SK-N-SH treated with all-trans-retinoic acid at 6 μM for 48 hours (cell line): Measurements from ENCODE around the gene FIGLA.

ENCODE experiments used
- ATAC-seq: fragments of 200-7000 bp; cut with Tn5 transposase; 3 replicates; pipeline ENCODE4 v1.9.1; 2020; ENCODE audit warnings: mild to moderate bottlenecking, moderate library complexity
- ARNTL ChIP-seq: fragments of 450-650 bp; formaldehyde crosslinking; IDR thresholded peaks from 2 replicates; pipeline ENCODE4 v1.5.0; 2020; ENCODE audit warnings: low read depth, mild to moderate bottlenecking, moderate library complexity, borderline replicate concordance
- BACH2 ChIP-seq: fragments of 250-450 bp; sonication (Bioruptor Pico); IDR thresholded peaks from 2 replicates; pipeline ENCODE4 v1.9.0; 2021; ENCODE audit warnings: mild to moderate bottlenecking, borderline replicate concordance
- CREB5 ChIP-seq: fragments of 250-450 bp; sonication (Bioruptor Pico); IDR thresholded peaks from 2 replicates; pipeline ENCODE4 v1.5.1; 2020; ENCODE audit warnings: low read depth, mild to moderate bottlenecking, moderate library complexity
- CSDC2 ChIP-seq: fragments of 250-450 bp; sonication (Bioruptor Pico); IDR thresholded peaks from 2 replicates; pipeline ENCODE4 v1.5.0; 2020; ENCODE audit warnings: mild to moderate bottlenecking, moderate library complexity
- CSRNP3 ChIP-seq: fragments of 250-450 bp; sonication (Bioruptor Pico); IDR thresholded peaks from 2 replicates; pipeline ENCODE4 v1.5.1; 2021; ENCODE audit warnings: mild to moderate bottlenecking, moderate library complexity
- ESRRG ChIP-seq: fragments of 250-450 bp; sonication (Bioruptor Pico); IDR thresholded peaks from 2 replicates; pipeline ENCODE4 v1.6.1; 2021; ENCODE audit warnings: mild to moderate bottlenecking
- GLIS3 ChIP-seq: fragments of 250-450 bp; sonication (Bioruptor Pico); IDR thresholded peaks from 2 replicates; pipeline ENCODE4 v1.5.0; 2020; ENCODE audit warnings: mild to moderate bottlenecking, moderate library complexity
- ISL1 ChIP-seq: fragments of 250-450 bp; sonication (Bioruptor Pico); IDR thresholded peaks from 2 replicates; pipeline ENCODE4 v2.1.2; 2022; ENCODE audit warnings: mild to moderate bottlenecking, moderate library complexity
- OSR1 ChIP-seq: fragments of 250-450 bp; sonication (Bioruptor Pico); IDR thresholded peaks from 2 replicates; pipeline ENCODE4 v1.8.0; 2022; ENCODE audit warnings: moderate library complexity, mild to moderate bottlenecking, inconsistent platforms
- PPARA ChIP-seq: fragments of 250-450 bp; sonication (Bioruptor Pico); IDR thresholded peaks from 2 replicates; pipeline ENCODE4 v1.5.0; 2020; ENCODE audit warnings: mild to moderate bottlenecking, borderline replicate concordance
- SNAI2 ChIP-seq: fragments of 250-450 bp; sonication (Bioruptor Pico); IDR thresholded peaks from 2 replicates; pipeline ENCODE4 v1.5.0; 2020; ENCODE audit warnings: mild to moderate bottlenecking, moderate library complexity
- TCF4 ChIP-seq: fragments of 250-450 bp; sonication (Bioruptor Pico); IDR thresholded peaks from 2 replicates; pipeline ENCODE4 v1.8.0; 2021; ENCODE audit warnings: mild to moderate bottlenecking, moderate library complexity, borderline replicate concordance
- TOX ChIP-seq: fragments of 250-450 bp; sonication (Bioruptor Pico); IDR thresholded peaks from 2 replicates; pipeline ENCODE4 v1.8.0; 2021; ENCODE audit warnings: mild to moderate bottlenecking, moderate library complexity, borderline replicate concordance
- ZC3H10 ChIP-seq: fragments of 250-450 bp; sonication (Bioruptor Pico); IDR thresholded peaks from 2 replicates; pipeline ENCODE4 v1.5.1; 2021; ENCODE audit warnings: mild to moderate bottlenecking, moderate library complexity
- ZFP3 ChIP-seq: fragments of 250-450 bp; sonication (Bioruptor Pico); IDR thresholded peaks from 2 replicates; pipeline ENCODE4 v1.5.0; 2020; ENCODE audit warnings: mild to moderate bottlenecking, moderate library complexity
- ZFP30 ChIP-seq: fragments of 450-650 bp; formaldehyde crosslinking; IDR thresholded peaks from 2 replicates; pipeline ENCODE4 v1.5.0; 2022; ENCODE audit warnings: mild to moderate bottlenecking, moderate library complexity
- ZNF565 ChIP-seq: fragments of 450-650 bp; formaldehyde crosslinking; conservative IDR thresholded peaks from 2 replicates; pipeline ENCODE4 v1.5.0; 2020; ENCODE audit warnings: low read depth, mild to moderate bottlenecking, moderate library complexity
- ZNF8 ChIP-seq: fragments of 450-650 bp; formaldehyde crosslinking; IDR thresholded peaks from 2 replicates; pipeline ENCODE4 v1.5.0; 2020; ENCODE audit warnings: mild to moderate bottlenecking, moderate library complexity
- TF ChIP-seq, protein P1 (sequence below): fragments of 250-450 bp; sonication (Bioruptor Pico); IDR thresholded peaks from 2 replicates; pipeline ENCODE4 v1.8.0; 2021; ENCODE audit warnings: low read depth, mild to moderate bottlenecking, moderate library complexity, borderline replicate concordance
- TF ChIP-seq, protein P2 (sequence below): fragments of 250-450 bp; sonication (Bioruptor Pico); IDR thresholded peaks from 2 replicates; pipeline ENCODE4 v1.5.0; 2020; ENCODE audit warnings: mild to moderate bottlenecking, moderate library complexity
- TF ChIP-seq, protein P3 (sequence below): fragments of 250-450 bp; sonication (Bioruptor Pico); IDR thresholded peaks from 2 replicates; pipeline ENCODE4 v1.8.0; 2020; ENCODE audit warnings: mild to moderate bottlenecking, moderate library complexity, borderline replicate concordance

FIGLA gene

GRCh38 chr2:70797506-70797905, 7.1 kb upstream of the FIGLA start:
- ATAC-seq, result no peak
- TF ChIP-seq ZFP30 (CRISPR knock-in tag) (no peak), CSRNP3 (CRISPR knock-in tag) (no peak), ZC3H10 (CRISPR knock-in tag) (no peak), OSR1 (CRISPR knock-in tag) (no peak), GLIS3 (no peak), CSDC2 (CRISPR knock-in tag) (no peak), ISL1 (CRISPR knock-in tag) (no peak), BACH2 (CRISPR knock-in tag) (no peak), ARNTL (CRISPR knock-in tag) (no peak), TOX (no peak), ESRRG (CRISPR knock-in tag) (no peak), TCF4 (CRISPR knock-in tag) (no peak), PPARA (CRISPR knock-in tag) (no peak), ZFP3 (CRISPR knock-in tag) (no peak), ZNF8 (CRISPR knock-in tag) (no peak), CREB5 (CRISPR knock-in tag) (no peak), SNAI2 (no peak)
- TF ChIP-seq, protein P1, sequence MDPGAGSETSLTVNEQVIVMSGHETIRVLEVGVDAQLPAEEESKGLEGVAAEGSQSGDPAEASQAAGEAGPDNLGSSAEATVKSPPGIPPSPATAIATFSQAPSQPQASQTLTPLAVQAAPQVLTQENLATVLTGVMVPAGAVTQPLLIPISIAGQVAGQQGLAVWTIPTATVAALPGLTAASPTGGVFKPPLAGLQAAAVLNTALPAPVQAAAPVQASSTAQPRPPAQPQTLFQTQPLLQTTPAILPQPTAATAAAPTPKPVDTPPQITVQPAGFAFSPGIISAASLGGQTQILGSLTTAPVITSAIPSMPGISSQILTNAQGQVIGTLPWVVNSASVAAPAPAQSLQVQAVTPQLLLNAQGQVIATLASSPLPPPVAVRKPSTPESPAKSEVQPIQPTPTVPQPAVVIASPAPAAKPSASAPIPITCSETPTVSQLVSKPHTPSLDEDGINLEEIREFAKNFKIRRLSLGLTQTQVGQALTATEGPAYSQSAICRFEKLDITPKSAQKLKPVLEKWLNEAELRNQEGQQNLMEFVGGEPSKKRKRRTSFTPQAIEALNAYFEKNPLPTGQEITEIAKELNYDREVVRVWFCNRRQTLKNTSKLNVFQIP, result no peak
- TF ChIP-seq, protein P2, sequence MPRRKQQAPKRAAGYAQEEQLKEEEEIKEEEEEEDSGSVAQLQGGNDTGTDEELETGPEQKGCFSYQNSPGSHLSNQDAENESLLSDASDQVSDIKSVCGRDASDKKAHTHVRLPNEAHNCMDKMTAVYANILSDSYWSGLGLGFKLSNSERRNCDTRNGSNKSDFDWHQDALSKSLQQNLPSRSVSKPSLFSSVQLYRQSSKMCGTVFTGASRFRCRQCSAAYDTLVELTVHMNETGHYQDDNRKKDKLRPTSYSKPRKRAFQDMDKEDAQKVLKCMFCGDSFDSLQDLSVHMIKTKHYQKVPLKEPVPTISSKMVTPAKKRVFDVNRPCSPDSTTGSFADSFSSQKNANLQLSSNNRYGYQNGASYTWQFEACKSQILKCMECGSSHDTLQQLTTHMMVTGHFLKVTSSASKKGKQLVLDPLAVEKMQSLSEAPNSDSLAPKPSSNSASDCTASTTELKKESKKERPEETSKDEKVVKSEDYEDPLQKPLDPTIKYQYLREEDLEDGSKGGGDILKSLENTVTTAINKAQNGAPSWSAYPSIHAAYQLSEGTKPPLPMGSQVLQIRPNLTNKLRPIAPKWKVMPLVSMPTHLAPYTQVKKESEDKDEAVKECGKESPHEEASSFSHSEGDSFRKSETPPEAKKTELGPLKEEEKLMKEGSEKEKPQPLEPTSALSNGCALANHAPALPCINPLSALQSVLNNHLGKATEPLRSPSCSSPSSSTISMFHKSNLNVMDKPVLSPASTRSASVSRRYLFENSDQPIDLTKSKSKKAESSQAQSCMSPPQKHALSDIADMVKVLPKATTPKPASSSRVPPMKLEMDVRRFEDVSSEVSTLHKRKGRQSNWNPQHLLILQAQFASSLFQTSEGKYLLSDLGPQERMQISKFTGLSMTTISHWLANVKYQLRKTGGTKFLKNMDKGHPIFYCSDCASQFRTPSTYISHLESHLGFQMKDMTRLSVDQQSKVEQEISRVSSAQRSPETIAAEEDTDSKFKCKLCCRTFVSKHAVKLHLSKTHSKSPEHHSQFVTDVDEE (CRISPR knock-in tag), result no peak
- TF ChIP-seq, protein P3, sequence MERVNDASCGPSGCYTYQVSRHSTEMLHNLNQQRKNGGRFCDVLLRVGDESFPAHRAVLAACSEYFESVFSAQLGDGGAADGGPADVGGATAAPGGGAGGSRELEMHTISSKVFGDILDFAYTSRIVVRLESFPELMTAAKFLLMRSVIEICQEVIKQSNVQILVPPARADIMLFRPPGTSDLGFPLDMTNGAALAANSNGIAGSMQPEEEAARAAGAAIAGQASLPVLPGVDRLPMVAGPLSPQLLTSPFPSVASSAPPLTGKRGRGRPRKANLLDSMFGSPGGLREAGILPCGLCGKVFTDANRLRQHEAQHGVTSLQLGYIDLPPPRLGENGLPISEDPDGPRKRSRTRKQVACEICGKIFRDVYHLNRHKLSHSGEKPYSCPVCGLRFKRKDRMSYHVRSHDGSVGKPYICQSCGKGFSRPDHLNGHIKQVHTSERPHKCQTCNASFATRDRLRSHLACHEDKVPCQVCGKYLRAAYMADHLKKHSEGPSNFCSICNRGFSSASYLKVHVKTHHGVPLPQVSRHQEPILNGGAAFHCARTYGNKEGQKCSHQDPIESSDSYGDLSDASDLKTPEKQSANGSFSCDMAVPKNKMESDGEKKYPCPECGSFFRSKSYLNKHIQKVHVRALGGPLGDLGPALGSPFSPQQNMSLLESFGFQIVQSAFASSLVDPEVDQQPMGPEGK, result no peak

- ATAC-seq, result no peak
- TF ChIP-seq CREB5 (CRISPR knock-in tag), result no peak
- TF ChIP-seq ZNF565 (CRISPR knock-in tag), result no peak
- no peak for TF ChIP-seq OSR1 (CRISPR knock-in tag)
- TF ChIP-seq ZNF8 (CRISPR knock-in tag), result no peak
- TF ChIP-seq CSRNP3 (CRISPR knock-in tag), result no peak
- no peak for TF ChIP-seq SNAI2
- no peak for TF ChIP-seq ZC3H10 (CRISPR knock-in tag)
- TF ChIP-seq PPARA (CRISPR knock-in tag), result no peak
- TF ChIP-seq, protein P1, result no peak
Observed at GRCh38 chr2:70796262-70796661, 5.8 kb upstream of the FIGLA start.
